Right atrium auricular region (tissue), 2 donors: ENCODE results near the gene LAMA5. TPM values are rescaled to one million over a fixed set of nuclear protein-coding genes. Genes with fewer than 3 reads are reported as not detected.

Experiments
- DNase-seq: peaks from one replicate; pipeline ENCODE4 v3.0.0-alpha.2; 2019; ENCODE audit warnings: low spot score
- H3K27ac ChIP-seq, 2 donors: fragments of 200-600 bp; sonication (generic); 1 replicate in 1 of 2; 2 replicates in 1 of 2; pipeline ENCODE4 v1.5.1; 2016 to 2019
- H3K27me3 ChIP-seq, 2 donors: fragments of 200-600 bp; sonication (generic); one replicate each; pipeline versions ENCODE4 v1.5.1 to v1.6.0; 2017 to 2019
- H3K36me3 ChIP-seq: fragments of 200-600 bp; sonication (generic); one replicate; pipeline ENCODE4 v1.5.1; 2016
- H3K4me1 ChIP-seq, 2 donors: fragments of 200-600 bp; sonication (generic); one replicate each; pipeline versions ENCODE4 v1.5.1 to v1.6.0; 2017 to 2019
- H3K4me3 ChIP-seq, 2 donors: fragments of 200-600 bp; sonication (generic); 1 replicate in 1 of 2; 2 replicates in 1 of 2; pipeline ENCODE4 v1.5.1; 2017 to 2019; ENCODE audit warnings: mild to moderate bottlenecking in 1 of 2, moderate library complexity in 1 of 2
- H3K9me3 ChIP-seq, 2 donors: fragments of 200-600 bp; sonication (generic); one replicate each; pipeline ENCODE4 v1.5.1; 2019
- CTCF ChIP-seq, 2 donors: fragments of 200-600 bp; sonication (generic); IDR thresholded peaks; one replicate each; pipeline ENCODE4 v1.5.1; 2019; ENCODE audit warnings: antibody characterized with exemption in 2 of 2
- total RNA-seq, 2 donors: library from RNA; depleted of rRNA; stranded (reverse); fragments of >200 nt; gene quantifications; one replicate each; pipeline ENCODE4 v1.1.0, GENCODE V29; 2016

Gene LAMA5
- total RNA-seq, 2 donors from 2014 or later, result 61.1 to 69.4 TPM

- no peak for TF ChIP-seq CTCF (IDR thresholded peaks at IDR 0.05)
- Histone ChIP-seq H3K27me3 (no peaks in the 10 kb centered on the region), H3K9me3 (no peaks in the 10 kb centered on the region), H3K36me3 (peaks cover 9% of the 10 kb centered on the region), H3K4me3 (no peak overlapping the region), H3K4me1 (peaks cover 0 to 14% of the 10 kb centered on the region in 2 donors), H3K27ac (no peak overlapping the region)
- DNase-seq, result no peak
Measured at GRCh38 chr20:62400541-62400940, 33.4 kb upstream of the LAMA5 start.

GRCh38 chr20:62400021-62400420 lies 32.9 kb upstream of the LAMA5 start:
- Histone ChIP-seq H3K27me3 (no peaks in the 10 kb centered on the region), H3K27ac (no peak overlapping the region), H3K4me1 (peaks cover 0 to 9% of the 10 kb centered on the region in 2 donors), H3K36me3 (peaks cover 9% of the 10 kb centered on the region), H3K9me3 (no peaks in the 10 kb centered on the region), H3K4me3 (no peak overlapping the region)
- DNase-seq, result no peak
- TF ChIP-seq CTCF (IDR thresholded peaks at IDR 0.05), result no peak

- no peak for DNase-seq
- no peaks in the 10 kb centered on the region for H3K4me1 ChIP-seq
- H3K36me3 ChIP-seq, result peaks cover 21% of the 10 kb centered on the region
- no peaks in the 10 kb centered on the region for H3K9me3 ChIP-seq
- no peaks in the 10 kb centered on the region for H3K27me3 ChIP-seq
- H3K27ac ChIP-seq, result no peak overlapping the region
- no peak for TF ChIP-seq CTCF (IDR thresholded peaks at IDR 0.05)
- no peak overlapping the region for H3K4me3 ChIP-seq
Measured at GRCh38 chr20:62398120-62398821, 31.2 kb upstream of the LAMA5 start.

- Histone ChIP-seq H3K9me3 (no peaks in the 10 kb centered on the region), H3K27me3 (no peaks in the 10 kb centered on the region), H3K4me3 (no peak overlapping the region), H3K36me3 (peaks cover 34% of the 10 kb centered on the region), H3K27ac (no peak overlapping the region), H3K4me1 (no peaks in the 10 kb centered on the region)
- DNase-seq, result no peak
- TF ChIP-seq CTCF (IDR thresholded peaks at IDR 0.05), result no peak
Measured at GRCh38 chr20:62396367-62397239, 29.5 kb upstream of the LAMA5 start.

- no peak for DNase-seq
- TF ChIP-seq CTCF (IDR thresholded peaks at IDR 0.05), result no peak
- Histone ChIP-seq H3K27me3 (no peaks in the 10 kb centered on the region), H3K27ac (no peak overlapping the region), H3K9me3 (no peaks in the 10 kb centered on the region), H3K4me1 (no peaks in the 10 kb centered on the region), H3K4me3 (no peak overlapping the region), H3K36me3 (peaks cover 39% of the 10 kb centered on the region)
Measured at GRCh38 chr20:62395311-62396242, 28.5 kb upstream of the LAMA5 start.
